ENCODE results near the gene RNF138.

DNA sequence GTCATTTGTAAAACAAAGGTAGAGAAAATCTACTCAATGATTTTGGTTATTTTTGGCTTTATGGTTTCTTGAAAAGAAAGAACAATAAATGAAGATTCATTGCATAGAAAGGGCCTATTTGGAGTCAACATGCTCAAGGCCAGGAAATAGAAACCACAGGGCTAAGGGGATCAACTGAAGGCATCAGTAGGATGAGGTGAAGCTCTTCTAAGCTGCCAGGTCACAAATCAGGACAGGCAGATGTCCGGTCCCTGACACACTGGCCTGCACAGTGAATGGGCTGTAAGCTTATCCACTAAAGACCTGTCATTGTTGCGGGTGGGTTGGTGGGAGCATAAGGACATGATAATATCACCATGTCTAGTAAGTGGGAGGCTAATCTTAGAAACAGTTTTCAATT is 31.6 kb upstream of the RNF138 start:
- TF ChIP-seq, protein P1, sequence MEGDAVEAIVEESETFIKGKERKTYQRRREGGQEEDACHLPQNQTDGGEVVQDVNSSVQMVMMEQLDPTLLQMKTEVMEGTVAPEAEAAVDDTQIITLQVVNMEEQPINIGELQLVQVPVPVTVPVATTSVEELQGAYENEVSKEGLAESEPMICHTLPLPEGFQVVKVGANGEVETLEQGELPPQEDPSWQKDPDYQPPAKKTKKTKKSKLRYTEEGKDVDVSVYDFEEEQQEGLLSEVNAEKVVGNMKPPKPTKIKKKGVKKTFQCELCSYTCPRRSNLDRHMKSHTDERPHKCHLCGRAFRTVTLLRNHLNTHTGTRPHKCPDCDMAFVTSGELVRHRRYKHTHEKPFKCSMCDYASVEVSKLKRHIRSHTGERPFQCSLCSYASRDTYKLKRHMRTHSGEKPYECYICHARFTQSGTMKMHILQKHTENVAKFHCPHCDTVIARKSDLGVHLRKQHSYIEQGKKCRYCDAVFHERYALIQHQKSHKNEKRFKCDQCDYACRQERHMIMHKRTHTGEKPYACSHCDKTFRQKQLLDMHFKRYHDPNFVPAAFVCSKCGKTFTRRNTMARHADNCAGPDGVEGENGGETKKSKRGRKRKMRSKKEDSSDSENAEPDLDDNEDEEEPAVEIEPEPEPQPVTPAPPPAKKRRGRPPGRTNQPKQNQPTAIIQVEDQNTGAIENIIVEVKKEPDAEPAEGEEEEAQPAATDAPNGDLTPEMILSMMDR (optimal IDR thresholded peaks at IDR 0.05 in 1 of 3, IDR thresholded peaks at IDR 0.05 in 1 of 3, conservative IDR thresholded peaks at IDR 0.05 in 1 of 3; ENCODE audit: extremely low read depth in 1 of 3, insufficient read depth in 2 of 3, low read length in 3 of 3): no peak
- no peak for TF ChIP-seq EZH2 (IDR thresholded peaks at IDR 0.05; ENCODE audit: low read length)
